Thyroid gland (tissue), 4 donors: ENCODE measurements around the gene CNPY4. TPM values are rescaled to one million over a fixed set of nuclear protein-coding genes. Genes with fewer than 3 reads are reported as not detected.
A peak's percentile ranks its signal among the peaks of the same experiment; 100 is the strongest.

Source experiments
- DNase-seq, 2 donors: peaks; one replicate each; pipeline ENCODE4 v3.0.0-alpha.2; 2019
- H3K27ac ChIP-seq, 3 donors: fragments of 200-600 bp; sonication (generic); 1 replicate in 2 of 3; 2 replicates in 1 of 3; pipeline ENCODE4 v1.5.1; 2016 to 2019; ENCODE audit warnings: mild to moderate bottlenecking in 1 of 3, moderate library complexity in 1 of 3
- H3K27me3 ChIP-seq: fragments of 200-600 bp; sonication (generic); one replicate; pipeline ENCODE4 v1.5.1; 2019
- H3K36me3 ChIP-seq, 2 donors: fragments of 200-600 bp; sonication (generic); one replicate each; pipeline ENCODE4 v1.5.1; 2016 to 2019
- H3K4me1 ChIP-seq, 2 donors: fragments of 200-600 bp; sonication (generic); one replicate each; pipeline ENCODE4 v1.5.1; 2017 to 2019
- H3K4me3 ChIP-seq, 3 donors: fragments of 200-600 bp; sonication (generic); replicated peaks in 1 of 3; 1 replicate in 2 of 3; 2 replicates in 1 of 3; pipeline ENCODE4 v1.5.1; 2016; ENCODE audit warnings: mild to moderate bottlenecking in 1 of 3
- H3K9me3 ChIP-seq: fragments of 200-600 bp; sonication (generic); one replicate; pipeline ENCODE4 v1.5.1; 2017
- CTCF ChIP-seq, 6 experiments: fragments of 200-600 bp in 3 of 6; fragments of 450-650 bp in 3 of 6; sonication (generic) in 3 of 6; IDR thresholded peaks; one replicate each; pipeline ENCODE4 v1.5.1; 2016 to 2019; ENCODE audit warnings: antibody characterized with exemption in 6 of 6, mild to moderate bottlenecking in 2 of 6, inconsistent platforms in 1 of 6, moderate library complexity in 1 of 6
- POLR2A ChIP-seq, 2 donors: fragments of 450-650 bp; IDR thresholded peaks; one replicate each; pipeline ENCODE4 v1.6.1; 2017; ENCODE audit warnings: antibody characterized with exemption in 2 of 2, mild to moderate bottlenecking in 2 of 2, moderate library complexity in 1 of 2
- WGBS, 2 donors: methylation state at CpG; one replicate each; pipeline ENCODE4 v1.1.5; 2017; 5-methylcytosine and 5-hydroxymethylcytosine counted together
- intact Hi-C: fragments of 100-400 bp; cut with DNase I; formaldehyde crosslinking; loops from one replicate; pipeline ENCODE4 v1.15.1; 2023
- total RNA-seq, 4 donors: library from RNA; depleted of rRNA; stranded (reverse); fragments of >200 nt; gene quantifications; one replicate each; pipeline ENCODE4 v1.2.3, GENCODE V29; 2016

Gene CNPY4
- total RNA-seq, 4 donors from 2014 or later = 4.1 to 14.5 (median 13.1) TPM

GRCh38 chr7:100074841-100075240 is 44.6 kb upstream of the CNPY4 start:
- TF ChIP-seq POLR2A (IDR thresholded peaks at IDR 0.05) (no peak), CTCF (IDR thresholded peaks at IDR 0.05) (no peak)
- Histone ChIP-seq H3K27me3 (no peaks in the 10 kb centered on the region), H3K36me3 (peaks cover 69 to 78% of the 10 kb centered on the region in 2 donors), H3K9me3 (no peaks in the 10 kb centered on the region), H3K4me3 (no peak overlapping the region), H3K27ac (no peak overlapping the region), H3K4me1 (peaks cover 0 to 5% of the 10 kb centered on the region in 2 donors)
- intact Hi-C loops = no loop called here
- WGBS, 2 donors = 96% methylated on average over 7 of the region's 7 CpGs
- DNase-seq = no peak

- WGBS, 2 donors = 92 to 93% methylated on average over 6 of the region's 6 CpGs
- Histone ChIP-seq H3K4me3 (no peak overlapping the region), H3K27ac (no peak overlapping the region), H3K4me1 (peaks cover 6 to 10% of the 10 kb centered on the region in 2 donors), H3K9me3 (no peaks in the 10 kb centered on the region), H3K36me3 (peaks cover 64 to 72% of the 10 kb centered on the region in 2 donors), H3K27me3 (no peaks in the 10 kb centered on the region)
- TF ChIP-seq POLR2A (IDR thresholded peaks at IDR 0.05) (no peak), CTCF (IDR thresholded peaks at IDR 0.05) (no peak)
- intact Hi-C loops = no loop called here
- DNase-seq = no peak
These were observed 44.0 kb upstream of the CNPY4 start for GRCh38 chr7:100075418-100075817.

GRCh38 chr7:100077205-100077604 is 42.2 kb upstream of the CNPY4 start:
- Histone ChIP-seq H3K4me1 (peaks cover 13 to 18% of the 10 kb centered on the region in 2 donors), H3K27me3 (no peaks in the 10 kb centered on the region), H3K9me3 (no peaks in the 10 kb centered on the region), H3K36me3 (peaks cover 46 to 54% of the 10 kb centered on the region in 2 donors), H3K4me3 (no peak overlapping the region), H3K27ac (no peak overlapping the region)
- 95 to 98% methylated on average over 4 of the region's 4 CpGs for WGBS, 2 donors
- intact Hi-C loops = no loop called here
- TF ChIP-seq CTCF (IDR thresholded peaks at IDR 0.05) (no peak), POLR2A (IDR thresholded peaks at IDR 0.05) (no peak)
- no peak for DNase-seq

GRCh38 chr7:100079024-100079560 is 40.3 kb upstream of the CNPY4 start:
- H3K27ac ChIP-seq = no peak overlapping the region
- H3K9me3 ChIP-seq = no peaks in the 10 kb centered on the region
- no peak overlapping the region for H3K4me3 ChIP-seq
- TF ChIP-seq POLR2A (IDR thresholded peaks at IDR 0.05) (no peak), CTCF (IDR thresholded peaks at IDR 0.05) (no peak)
- DNase-seq = no peak
- WGBS, 2 donors = 78 to 83% methylated on average over 7 of the region's 7 CpGs
- no peaks in the 10 kb centered on the region for H3K27me3 ChIP-seq
- H3K4me1 ChIP-seq = peaks cover 21 to 26% of the 10 kb centered on the region in 2 donors
- H3K36me3 ChIP-seq = peaks cover 28 to 35% of the 10 kb centered on the region in 2 donors
- intact Hi-C loops = no loop called here

GRCh38 chr7:100080907-100081534 is 38.4 kb upstream of the CNPY4 start:
- Histone ChIP-seq H3K9me3 (no peaks in the 10 kb centered on the region), H3K27me3 (no peaks in the 10 kb centered on the region), H3K27ac (peak overlapping the region; percentile 35 to 83 (median 47)), H3K4me1 (peaks cover 21 to 26% of the 10 kb centered on the region in 2 donors), H3K36me3 (peaks cover 11 to 16% of the 10 kb centered on the region in 2 donors), H3K4me3 (peak overlapping the region; percentile 66 to 87 (median 85))
- peak in 1 of 2 donors; percentile 9 for DNase-seq
- whole genome bisulfite sequencing, 2 donors = 1% methylated on average over 26 to 29 of the region's 34 CpGs
- intact Hi-C loops = loop anchor here (5.0 kb wide), 1 partner anchor 89 kb away; no protein-coding TSS in a partner anchor
- TF ChIP-seq CTCF (IDR thresholded peaks at IDR 0.05) (no peak), POLR2A (IDR thresholded peaks at IDR 0.05) (no peak)
